ENCODE data around the gene IFT80. TPM values are rescaled to one million over a fixed set of nuclear protein-coding genes. Genes with fewer than 3 reads are reported as not detected.

IFT80 gene
- total and polyA plus RNA-seq, 9 of the 15 experiments (the other 6 are each of a cell fraction or from before 2014, with no cell fraction given): 6.7 to 21.1 (median 16.4) TPM

GRCh38 chr3:160225176-160226025, 173.6 kb downstream of the IFT80 start, which contains the start of gene C3orf80 (continued):
- TF ChIP-seq CC2D1A (IDR thresholded peaks at IDR 0.05): no peak
- TF ChIP-seq ZNF764 (CRISPR knock-in tag; IDR thresholded peaks at IDR 0.05; ENCODE audit: low read depth): no peak
- peak; percentile 54 for TF ChIP-seq ZFX (CRISPR knock-in tag; IDR thresholded peaks at IDR 0.05)
- no peak for TF ChIP-seq FOS (IDR thresholded peaks at IDR 0.05; ENCODE audit: extremely low read depth, insufficient read length)
- no peak for TF ChIP-seq CEBPG (CRISPR knock-in tag; IDR thresholded peaks at IDR 0.05)
- no peak for TF ChIP-seq CEBPG (tag; conservative IDR thresholded peaks at IDR 0.05 in 1 of 2, IDR thresholded peaks at IDR 0.05 in 1 of 2)
- no peak for TF ChIP-seq ZBTB17 (CRISPR knock-in tag; IDR thresholded peaks at IDR 0.05)
- no peak for TF ChIP-seq PREB (CRISPR knock-in tag; IDR thresholded peaks at IDR 0.05)
- TF ChIP-seq U2AF2 (optimal IDR thresholded peaks at IDR 0.05; ENCODE audit: low read depth, low read length): no peak
- TF ChIP-seq CHD2 (IDR thresholded peaks at IDR 0.05; ENCODE audit: low read depth, low read length): no peak
- TF ChIP-seq ZNF512 (tag; IDR thresholded peaks at IDR 0.05): no peak
- TF ChIP-seq HNRNPLL (IDR thresholded peaks at IDR 0.05; ENCODE audit: low read depth, low read length, poor library complexity, severe bottlenecking): peak; percentile 69
- no peak for TF ChIP-seq MYBL2 (IDR thresholded peaks at IDR 0.05; ENCODE audit: low read depth)
- TF ChIP-seq MYBL2 (CRISPR knock-in tag; IDR thresholded peaks at IDR 0.05; ENCODE audit: borderline replicate concordance): no peak
- TF ChIP-seq TEAD2 (tag; IDR thresholded peaks at IDR 0.05): no peak
- no peak for TF ChIP-seq PHF20 (IDR thresholded peaks at IDR 0.05; ENCODE audit: partially characterized antibody)
- TF ChIP-seq ZNF740 (CRISPR knock-in tag; IDR thresholded peaks at IDR 0.05): no peak
- TF ChIP-seq ZNF740 (tag; IDR thresholded peaks at IDR 0.05): no peak
- TF ChIP-seq ZBTB5 (IDR thresholded peaks at IDR 0.05): no peak
- TF ChIP-seq MYNN (IDR thresholded peaks at IDR 0.05): no peak
- TF ChIP-seq MYNN (CRISPR knock-in tag; IDR thresholded peaks at IDR 0.05): no peak
- no peak for TF ChIP-seq HIVEP1 (CRISPR knock-in tag; IDR thresholded peaks at IDR 0.05)
- TF ChIP-seq U2AF1 (optimal IDR thresholded peaks at IDR 0.05; ENCODE audit: low read depth, low read length): no peak
- TF ChIP-seq SREBF2 (CRISPR knock-in tag; IDR thresholded peaks at IDR 0.05): no peak

All from K562 (cell line).